Measurements from ENCODE around the gene DUOX2.
"Not testable (repeated sequence)": the region's sequence is repeated elsewhere in the genome, so short reads cannot be mapped to it uniquely, and the experiment has no call there.

Gene DUOX2

GRCh38 chr15:45111390-45112142, 2.4 kb downstream of the DUOX2 start:
- TF ChIP-seq CTCF (IDR thresholded peaks at IDR 0.05; ENCODE audit: insufficient read depth, low read length, missing control alignments): no peak
- no peak overlapping the region for H3K4me3 ChIP-seq (ENCODE audit: low read depth, low read length)
- ChIA-PET CTCF (interaction anchor here (1.0 to 2.7 kb wide), 2 partner anchors 10 to 15 kb away, joined by 3 to 16 read pairs; no protein-coding TSS in a partner anchor), POLR2A (no interaction called here)
- DNase-seq (ENCODE audit: low read depth, low spot score): no peak

- CTCF ChIA-PET: interaction anchor here (1.0 to 2.0 kb wide), 3 partner anchors 8 to 25 kb away, joined by 4 to 14 read pairs (median 5); no protein-coding TSS in a partner anchor
- POLR2A ChIA-PET: no interaction called here
- no peak for DNase-seq (ENCODE audit: low read depth, low spot score)
- no peak for TF ChIP-seq CTCF (IDR thresholded peaks at IDR 0.05; ENCODE audit: insufficient read depth, low read length, missing control alignments)
- H3K4me3 ChIP-seq (ENCODE audit: low read depth, low read length): no peak overlapping the region
These were observed 3.6 kb downstream of the DUOX2 start for GRCh38 chr15:45110256-45110820.

GRCh38 chr15:45107941-45108630, 5.9 kb downstream of the DUOX2 start:
- no peak for DNase-seq (ENCODE audit: low read depth, low spot score)
- TF ChIP-seq CTCF (IDR thresholded peaks at IDR 0.05; ENCODE audit: insufficient read depth, low read length, missing control alignments): no peak
- H3K4me3 ChIP-seq (ENCODE audit: low read depth, low read length): no peak overlapping the region
- CTCF ChIA-PET: interaction anchor here (3.6 kb wide), 1 partner anchor 10 kb away, joined by 23 read pairs; no protein-coding TSS in a partner anchor
- POLR2A ChIA-PET: no interaction called here

- ChIA-PET POLR2A (no interaction called here), CTCF (interaction anchor here (0.8 to 3.6 kb wide), 3 partner anchors 12 to 51 kb away, joined by 3 to 23 read pairs (median 6); no protein-coding TSS in a partner anchor)
- no peak for TF ChIP-seq CTCF (IDR thresholded peaks at IDR 0.05; ENCODE audit: insufficient read depth, low read length, missing control alignments)
- no peak for DNase-seq (ENCODE audit: low read depth, low spot score)
- H3K4me3 ChIP-seq (ENCODE audit: low read depth, low read length): no peak overlapping the region
These were observed 7.8 kb downstream of the DUOX2 start for GRCh38 chr15:45106002-45106790.

- DNase-seq (ENCODE audit: low read depth, low spot score): no peak
- ChIA-PET POLR2A (no interaction called here), CTCF (interaction anchor here (0.8 to 3.6 kb wide), 3 partner anchors 13 to 52 kb away, joined by 3 to 23 read pairs (median 6); no protein-coding TSS in a partner anchor)
- no peak overlapping the region for H3K4me3 ChIP-seq (ENCODE audit: low read depth, low read length)
- TF ChIP-seq CTCF (IDR thresholded peaks at IDR 0.05; ENCODE audit: insufficient read depth, low read length, missing control alignments): no peak
These were observed 8.4 kb downstream of the DUOX2 start for GRCh38 chr15:45105586-45105985.

GRCh38 chr15:45104170-45104569, 9.8 kb downstream of the DUOX2 start:
- POLR2A ChIA-PET; H3K4me3 ChIP-seq (ENCODE audit: low read depth, low read length); DNase-seq (ENCODE audit: low read depth, low spot score); CTCF ChIA-PET: not testable (repeated sequence)

Data from AG04449 (cell line).